T-helper 2 cell treated with Interferon-gamma antibody and Interleukin-4, amounts not matched to agents 100 ng/mL and 5 ng/mL, for 36 hours (primary cell): ENCODE measurements around the gene RHAG. TPM values are rescaled to one million over a fixed set of nuclear protein-coding genes. Genes with fewer than 3 reads are reported as not detected.
"Not testable (repeated sequence)": the region's sequence is repeated elsewhere in the genome, so short reads cannot be mapped to it uniquely, and the experiment has no call there.

ENCODE experiments used
- intact Hi-C: fragments of 100-400 bp; cut with micrococcal nuclease; formaldehyde crosslinking; loops from one replicate; pipeline ENCODE4 v1.15.1; 2023
- total RNA-seq: library from RNA; stranded (reverse); gene quantifications from 2 replicates; pipeline ENCODE4 v1.2.3, GENCODE V29; 2022

Gene RHAG
- total RNA-seq: not detected in 2 replicates

DNA sequence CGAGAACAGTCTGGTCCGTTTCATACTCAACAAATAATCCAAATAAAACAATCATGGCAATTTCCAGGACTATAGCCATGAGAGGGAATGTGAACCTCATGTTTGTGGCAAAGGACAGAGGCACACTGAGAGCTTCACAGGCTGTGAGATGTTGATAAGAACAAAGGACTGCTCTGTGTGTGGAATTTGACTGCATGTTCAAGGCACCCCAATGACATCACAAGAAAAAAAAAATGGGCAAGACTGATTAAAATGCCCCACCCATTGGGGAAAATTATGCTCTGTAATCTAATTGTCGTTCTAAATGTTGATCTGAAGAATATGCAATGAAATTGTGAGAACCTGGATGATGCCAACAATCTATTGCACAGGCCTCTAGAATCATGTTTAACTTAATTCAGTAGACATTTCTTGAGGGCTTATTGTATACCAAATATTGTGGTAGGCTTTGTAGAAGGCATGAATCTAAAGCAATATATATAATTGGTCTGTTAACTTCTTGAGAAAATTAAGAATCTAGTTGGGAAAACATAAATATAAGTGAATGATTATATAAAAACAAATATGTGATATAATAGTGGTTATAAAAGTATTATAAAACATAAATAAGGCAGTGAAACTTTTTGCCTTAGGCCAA, at the start of gene RHAG:
Gene RHAG, minus strand, starts transcription at position 127 of the 637 bp plus-strand sequence. Its CDS starts 27 bp downstream, at position 100.
- intact Hi-C loops: no loop called here

- intact Hi-C loops: no loop called here
Observed at GRCh38 chr6:49676671-49677281, 40.1 kb upstream of the RHAG start.

GRCh38 chr6:49675816-49676215, 39.2 kb upstream of the RHAG start:
- intact Hi-C loops: no loop called here

GRCh38 chr6:49668083-49668511, 31.5 kb upstream of the RHAG start:
- intact Hi-C loops: no loop called here

DNA sequence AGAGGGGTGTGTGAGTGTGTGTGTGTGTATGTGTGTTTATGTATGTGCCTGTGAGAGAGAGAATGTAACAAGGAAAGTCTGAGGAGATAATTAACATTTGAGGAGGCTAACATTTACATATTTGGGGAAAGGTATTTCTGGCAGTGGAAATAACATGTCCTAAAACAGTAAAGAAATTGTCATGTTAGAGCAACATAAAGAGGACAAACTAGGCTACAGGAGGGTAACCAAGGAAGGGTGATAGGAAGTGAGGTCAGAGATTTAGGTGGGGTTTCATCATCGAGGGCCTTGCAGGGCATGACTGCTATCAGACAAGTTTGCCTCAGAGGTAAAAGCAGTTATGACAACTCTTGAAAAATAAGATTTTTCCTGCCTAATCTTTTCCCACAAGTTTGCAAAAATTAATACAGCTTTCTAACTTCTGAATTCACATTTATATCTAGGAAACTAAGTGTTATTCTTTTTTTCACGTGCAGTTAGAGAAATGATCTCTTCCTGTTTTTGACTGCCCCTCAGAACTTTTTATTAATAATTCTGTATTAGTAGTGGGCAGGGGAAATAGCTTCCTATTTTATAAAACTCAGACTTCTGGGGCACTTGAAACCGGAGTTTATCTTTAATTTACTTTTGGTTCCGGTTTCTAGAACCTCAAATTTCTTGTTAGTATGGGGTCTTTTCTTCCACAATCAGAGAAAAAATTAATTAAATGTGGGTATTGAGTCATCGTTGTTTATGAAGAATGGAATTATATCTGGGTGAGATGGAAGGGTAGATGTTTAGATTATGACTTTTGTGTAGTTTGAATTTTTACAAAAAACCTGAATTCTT, 30.5 kb upstream of the RHAG start:
- intact Hi-C loops: no loop called here

GRCh38 chr6:49666480-49666879, 29.8 kb upstream of the RHAG start:
- intact Hi-C loops: no loop called here

- intact Hi-C loops: no loop called here
Observed at GRCh38 chr6:49664817-49665216, 28.2 kb upstream of the RHAG start.

DNA sequence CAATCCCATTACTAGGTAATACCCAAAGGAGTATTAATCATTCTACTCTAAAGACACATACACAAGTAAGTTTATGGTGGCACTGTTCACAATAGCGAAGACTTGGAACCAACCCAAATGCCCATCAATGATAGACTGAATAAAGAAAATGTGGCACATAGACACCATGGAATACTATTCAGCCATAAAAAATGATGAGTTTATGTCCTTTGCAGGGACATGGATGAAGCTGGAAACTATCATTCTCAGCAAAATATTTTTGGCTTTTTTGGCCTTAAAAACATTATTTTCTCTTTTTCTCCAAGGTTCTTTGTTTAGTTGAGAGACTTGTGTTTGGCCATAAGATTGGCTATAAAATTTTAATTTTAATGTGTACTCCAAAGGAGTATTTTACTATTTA, 27.4 kb upstream of the RHAG start:
- intact Hi-C loops: not testable (repeated sequence)

GRCh38 chr6:49662892-49663261, 26.2 kb upstream of the RHAG start:
- intact Hi-C loops: no loop called here

GRCh38 chr6:49662231-49662891, 25.7 kb upstream of the RHAG start:
- intact Hi-C loops: no loop called here

DNA sequence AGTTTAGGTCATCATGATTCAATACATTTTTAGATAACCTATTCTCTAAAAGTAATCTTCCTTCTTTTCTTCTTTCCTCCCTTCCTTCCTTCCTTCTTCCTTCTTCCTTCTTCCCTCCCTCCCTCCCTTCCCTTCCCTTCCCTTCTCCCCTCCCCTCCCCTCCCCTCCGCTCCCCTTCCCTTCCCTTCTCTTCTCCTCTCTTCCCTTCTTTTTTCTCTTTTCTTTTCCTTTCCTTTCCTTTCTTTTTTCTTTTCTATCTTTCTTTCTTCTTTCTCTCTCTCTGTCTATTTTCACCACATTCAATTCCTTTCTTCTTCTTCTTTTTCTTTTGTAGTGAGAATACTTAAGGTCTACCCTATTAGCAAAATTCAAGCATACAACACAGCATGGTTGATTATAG, 17.3 kb upstream of the RHAG start:
- intact Hi-C loops: no loop called here

DNA sequence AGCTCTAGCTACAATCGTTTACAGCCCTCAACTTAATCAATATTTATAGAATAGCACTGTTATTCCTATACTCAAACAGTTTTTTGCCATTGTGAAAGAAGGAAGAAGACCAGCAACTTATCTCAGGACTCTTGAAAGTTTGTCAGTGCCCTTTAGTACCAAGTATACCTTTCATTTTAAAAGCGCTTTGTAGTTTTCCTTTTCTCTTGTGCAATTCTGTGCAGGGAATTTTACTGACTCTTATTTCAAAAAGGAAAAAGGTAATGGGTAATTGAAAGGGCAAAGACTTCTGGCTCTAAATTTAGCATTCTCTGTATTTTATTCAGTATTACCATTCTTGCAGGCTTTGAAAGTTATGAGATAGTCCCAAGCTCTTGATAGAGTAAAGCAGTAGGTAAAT, 16.8 kb upstream of the RHAG start:
- intact Hi-C loops: no loop called here

- intact Hi-C loops: no loop called here
Observed at GRCh38 chr6:49651239-49651638, 14.6 kb upstream of the RHAG start.

GRCh38 chr6:49649988-49650387, 13.3 kb upstream of the RHAG start:
- intact Hi-C loops: no loop called here

DNA sequence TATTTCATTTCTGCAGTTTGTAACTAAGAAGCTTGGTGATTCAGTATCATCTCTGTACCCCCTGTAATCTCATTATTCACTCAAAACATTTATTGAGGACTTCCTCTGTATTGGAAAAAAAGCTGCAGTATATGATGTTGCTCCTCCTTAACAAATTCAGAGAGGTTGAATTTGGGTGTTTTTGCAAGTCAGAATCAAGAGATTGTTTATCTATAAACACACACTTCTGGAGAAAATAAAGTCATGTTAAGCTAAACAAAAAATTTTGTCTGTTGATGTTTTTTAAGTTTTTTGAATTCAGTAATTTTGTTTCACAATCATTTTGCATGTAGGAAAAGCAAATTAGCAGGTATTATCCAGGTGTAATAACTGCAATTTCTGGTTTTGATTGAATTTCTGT, 11.4 kb upstream of the RHAG start:
- intact Hi-C loops: no loop called here

- intact Hi-C loops: no loop called here
Observed at GRCh38 chr6:49647476-49647875, 10.8 kb upstream of the RHAG start.

GRCh38 chr6:49646942-49647341, 10.3 kb upstream of the RHAG start:
- intact Hi-C loops: no loop called here

- intact Hi-C loops: no loop called here
Observed at GRCh38 chr6:49646130-49646824, 9.6 kb upstream of the RHAG start.

- intact Hi-C loops: no loop called here
Observed at GRCh38 chr6:49645139-49645538, 8.5 kb upstream of the RHAG start.

- intact Hi-C loops: no loop called here
Observed at GRCh38 chr6:49639177-49639817, 2.7 kb upstream of the RHAG start.

DNA sequence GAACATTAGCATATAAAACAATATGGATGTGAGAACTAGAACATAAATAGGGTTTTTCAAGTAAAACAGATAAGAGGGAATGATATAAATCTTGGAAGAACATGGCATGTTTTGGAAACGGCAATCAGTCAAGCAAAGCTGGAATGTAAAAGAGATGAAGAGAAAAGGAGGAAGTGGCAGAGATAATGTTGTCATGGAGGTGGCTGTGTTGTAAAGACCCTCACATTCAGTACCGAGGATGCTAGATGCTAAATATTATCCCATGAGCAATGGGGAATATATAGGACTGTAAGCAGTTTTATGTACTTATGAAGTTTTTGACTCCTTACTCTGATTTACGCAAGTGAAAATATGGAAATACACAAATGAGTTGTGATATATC, 702 bp upstream of the RHAG start:
- intact Hi-C loops: no loop called here
